Stimulated activated CD8-positive, alpha-beta memory T cell treated with anti-CD3 and anti-CD28 coated beads, Interleukin-7, amount 100 ng/mL, for 4 hours (primary cell): ENCODE results near the gene CCL17.
"Not testable (repeated sequence)": the region's sequence is repeated elsewhere in the genome, so short reads cannot be mapped to it uniquely, and the experiment has no call there.

ENCODE experiments used
- DNase-seq, 2 donors: peaks; one replicate each; pipeline ENCODE4 v3.0.0-alpha.2; 2020; ENCODE audit warnings: low read depth in 2 of 2

Gene CCL17

GRCh38 chr16:57430955-57431354 is 26.4 kb downstream of the CCL17 start:
- no peak for DNase-seq

GRCh38 chr16:57432505-57432904 is 27.9 kb downstream of the CCL17 start:
- DNase-seq, result no peak

GRCh38 chr16:57432989-57433388 is 28.4 kb downstream of the CCL17 start:
- DNase-seq, result no peak

- no peak for DNase-seq
Observed at GRCh38 chr16:57434003-57434402, 29.4 kb downstream of the CCL17 start.

- DNase-seq, result no peak
Observed at GRCh38 chr16:57435838-57436237, 31.3 kb downstream of the CCL17 start.

GRCh38 chr16:57439947-57440346 is 35.4 kb downstream of the CCL17 start:
- not testable (repeated sequence) for DNase-seq

GRCh38 chr16:57440551-57440950 is 36.0 kb downstream of the CCL17 start:
- DNase-seq, result not testable (repeated sequence)

- DNase-seq, result no peak
Observed at GRCh38 chr16:57444711-57445110, 40.1 kb downstream of the CCL17 start.

GRCh38 chr16:57445510-57445909 is 40.9 kb downstream of the CCL17 start:
- DNase-seq, result no peak

- peak in 1 of 2 donors; percentile 1 for DNase-seq
Observed at GRCh38 chr16:57446531-57447185, 42.1 kb downstream of the CCL17 start.

- peak; percentile 83 to 91 for DNase-seq
Observed at GRCh38 chr16:57447186-57447962, 42.8 kb downstream of the CCL17 start, which contains the start of the genes CIAPIN1 and COQ9. Gene CIAPIN1, minus strand, starts transcription at chr16:57447385. Its CDS starts 6,457 bp downstream, at chr16:57440928. Gene COQ9, plus strand, starts transcription at chr16:57447479. Its CDS starts 27 bp downstream, at chr16:57447506.

GRCh38 chr16:57452021-57452420 is 47.5 kb downstream of the CCL17 start:
- no peak for DNase-seq

GRCh38 chr16:57462209-57462977 is 57.8 kb downstream of the CCL17 start, which contains the start of gene POLR2C:
Gene POLR2C, plus strand, starts transcription at chr16:57462679. Its CDS starts 46 bp downstream, at chr16:57462725.
- peak; percentile 78 to 86 for DNase-seq

- DNase-seq, result no peak
Observed at GRCh38 chr16:57462978-57463362, 58.4 kb downstream of the CCL17 start.

- DNase-seq, result no peak
Observed at GRCh38 chr16:57464523-57464922, 60.0 kb downstream of the CCL17 start.
